Measurements from ENCODE around the gene CDH4. TPM values are rescaled to one million over a fixed set of nuclear protein-coding genes. Genes with fewer than 3 reads are reported as not detected.

Gene CDH4
- total and polyA plus RNA-seq, 2 of the 13 experiments (the other 11 are each of a cell fraction or from before 2014, with no cell fraction given): not detected

DNA sequence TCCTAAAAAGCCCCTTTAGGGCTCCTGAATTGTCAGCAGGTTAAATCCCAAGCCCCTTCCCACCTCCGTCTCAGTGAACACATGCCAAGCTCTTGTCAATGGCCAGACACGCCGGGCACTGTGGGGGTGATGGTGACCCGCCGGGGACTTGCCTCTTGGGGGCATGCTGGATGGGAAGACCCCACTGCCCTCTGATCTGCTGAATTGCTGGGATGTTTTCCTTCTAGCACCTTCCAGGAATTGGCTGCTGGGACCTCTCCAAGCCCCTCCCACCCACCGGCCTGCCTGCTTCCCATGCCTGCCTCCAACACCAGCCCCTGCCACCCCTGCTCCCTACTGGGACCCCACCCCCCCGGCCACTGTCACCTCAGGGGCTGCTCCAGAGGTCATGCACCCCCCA, 345.9 kb downstream of the CDH4 start:
- Histone ChIP-seq H2AFZ (ENCODE audit: low read length) (no peak overlapping the region), H3K4me1 (ENCODE audit: insufficient read depth, low read length) (no peaks in the 10 kb centered on the region), H4K20me1 (ENCODE audit: insufficient read depth, low read length) (peaks cover 3% of the 10 kb centered on the region; the same call in 1 of the 2 replicates), H3K27me3 (ENCODE audit: control insufficient read depth in 1 of 2, insufficient read depth in 2 of 2, low read length in 2 of 2) (peaks cover under 1 to 32% of the 10 kb centered on the region in 2 experiments; a peak in 4 of 5 replicates), H3K27ac (ENCODE audit: extremely low read length, insufficient read depth, low read length) (no peak overlapping the region), H3K4me2 (ENCODE audit: low read depth, low read length) (no peak overlapping the region), H3K9ac (ENCODE audit: insufficient read depth, low read depth, low read length) (no peak overlapping the region), H3K9me3 (ENCODE audit: low read length) (peaks cover 8% of the 10 kb centered on the region; the same call in 1 of the 2 replicates), H3K79me2 (ENCODE audit: insufficient read depth, low read length) (no peaks in the 10 kb centered on the region), H3K4me3 (replicated peaks in 1 of 3; ENCODE audit: insufficient read depth in 1 of 3, low read depth in 2 of 3, low read length in 3 of 3) (no peak overlapping the region), H3K36me3 (replicated peaks in 1 of 2; ENCODE audit: control insufficient read depth in 1 of 2, insufficient read depth in 2 of 2, low read length in 2 of 2) (no peaks in the 10 kb centered on the region)
- intact Hi-C loops (cut with micrococcal nuclease; ENCODE audit: unreplicated experiment) (no loop called here), in situ Hi-C loops (cut with HindIII; ENCODE audit: extremely low pct_ligation_motif_present, low pct_unique_long_range_greater_than_20kb) (no loop called here)
- TF ChIP-seq BCL6 (CRISPR knock-in tag; IDR thresholded peaks at IDR 0.05) (no peak), HNF4G (IDR thresholded peaks at IDR 0.05; ENCODE audit: borderline replicate concordance, low read depth, low read length) (no peak), HNF4G (CRISPR knock-in tag; IDR thresholded peaks at IDR 0.05; ENCODE audit: borderline replicate concordance, low read depth) (no peak), GABPA (IDR thresholded peaks at IDR 0.05; ENCODE audit: low read depth, low read length) (no peak), GABPA (CRISPR knock-in tag; IDR thresholded peaks at IDR 0.05; ENCODE audit: low read depth) (no peak), ZBTB7B (CRISPR knock-in tag; IDR thresholded peaks at IDR 0.05) (no peak), TARDBP (CRISPR knock-in tag; IDR thresholded peaks at IDR 0.05) (no peak), ZNF589 (CRISPR knock-in tag; conservative IDR thresholded peaks at IDR 0.05) (no peak), DMAP1 (CRISPR knock-in tag; IDR thresholded peaks at IDR 0.05) (no peak), ZNF510 (CRISPR knock-in tag; IDR thresholded peaks at IDR 0.05; ENCODE audit: low read depth) (no peak), NCOR1 (IDR thresholded peaks at IDR 0.05; ENCODE audit: borderline replicate concordance, low read length) (no peak), ZNF678 (CRISPR knock-in tag; IDR thresholded peaks at IDR 0.05) (no peak), ARNT2 (CRISPR knock-in tag; IDR thresholded peaks at IDR 0.05; ENCODE audit: low read depth) (no peak), ZNF501 (CRISPR knock-in tag; IDR thresholded peaks at IDR 0.05) (no peak), NBN (conservative IDR thresholded peaks at IDR 0.05) (no peak), ZNF780A (CRISPR knock-in tag; IDR thresholded peaks at IDR 0.05) (no peak)
- TF ChIP-seq, protein P1, sequence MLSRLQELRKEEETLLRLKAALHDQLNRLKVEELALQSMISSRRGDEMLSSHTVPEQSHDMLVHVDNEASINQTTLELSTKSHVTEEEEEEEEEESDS (CRISPR knock-in tag; IDR thresholded peaks at IDR 0.05; ENCODE audit: borderline replicate concordance): no peak
- TF ChIP-seq, protein P2, sequence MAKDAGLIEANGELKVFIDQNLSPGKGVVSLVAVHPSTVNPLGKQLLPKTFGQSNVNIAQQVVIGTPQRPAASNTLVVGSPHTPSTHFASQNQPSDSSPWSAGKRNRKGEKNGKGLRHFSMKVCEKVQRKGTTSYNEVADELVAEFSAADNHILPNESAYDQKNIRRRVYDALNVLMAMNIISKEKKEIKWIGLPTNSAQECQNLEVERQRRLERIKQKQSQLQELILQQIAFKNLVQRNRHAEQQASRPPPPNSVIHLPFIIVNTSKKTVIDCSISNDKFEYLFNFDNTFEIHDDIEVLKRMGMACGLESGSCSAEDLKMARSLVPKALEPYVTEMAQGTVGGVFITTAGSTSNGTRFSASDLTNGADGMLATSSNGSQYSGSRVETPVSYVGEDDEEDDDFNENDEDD (CRISPR knock-in tag; IDR thresholded peaks at IDR 0.05; ENCODE audit: borderline replicate concordance): no peak
- TF ChIP-seq, protein P3, sequence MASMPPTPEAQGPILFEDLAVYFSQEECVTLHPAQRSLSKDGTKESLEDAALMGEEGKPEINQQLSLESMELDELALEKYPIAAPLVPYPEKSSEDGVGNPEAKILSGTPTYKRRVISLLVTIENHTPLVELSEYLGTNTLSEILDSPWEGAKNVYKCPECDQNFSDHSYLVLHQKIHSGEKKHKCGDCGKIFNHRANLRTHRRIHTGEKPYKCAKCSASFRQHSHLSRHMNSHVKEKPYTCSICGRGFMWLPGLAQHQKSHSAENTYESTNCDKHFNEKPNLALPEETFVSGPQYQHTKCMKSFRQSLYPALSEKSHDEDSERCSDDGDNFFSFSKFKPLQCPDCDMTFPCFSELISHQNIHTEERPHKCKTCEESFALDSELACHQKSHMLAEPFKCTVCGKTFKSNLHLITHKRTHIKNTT (CRISPR knock-in tag; IDR thresholded peaks at IDR 0.05): no peak
- TF ChIP-seq, protein P4, sequence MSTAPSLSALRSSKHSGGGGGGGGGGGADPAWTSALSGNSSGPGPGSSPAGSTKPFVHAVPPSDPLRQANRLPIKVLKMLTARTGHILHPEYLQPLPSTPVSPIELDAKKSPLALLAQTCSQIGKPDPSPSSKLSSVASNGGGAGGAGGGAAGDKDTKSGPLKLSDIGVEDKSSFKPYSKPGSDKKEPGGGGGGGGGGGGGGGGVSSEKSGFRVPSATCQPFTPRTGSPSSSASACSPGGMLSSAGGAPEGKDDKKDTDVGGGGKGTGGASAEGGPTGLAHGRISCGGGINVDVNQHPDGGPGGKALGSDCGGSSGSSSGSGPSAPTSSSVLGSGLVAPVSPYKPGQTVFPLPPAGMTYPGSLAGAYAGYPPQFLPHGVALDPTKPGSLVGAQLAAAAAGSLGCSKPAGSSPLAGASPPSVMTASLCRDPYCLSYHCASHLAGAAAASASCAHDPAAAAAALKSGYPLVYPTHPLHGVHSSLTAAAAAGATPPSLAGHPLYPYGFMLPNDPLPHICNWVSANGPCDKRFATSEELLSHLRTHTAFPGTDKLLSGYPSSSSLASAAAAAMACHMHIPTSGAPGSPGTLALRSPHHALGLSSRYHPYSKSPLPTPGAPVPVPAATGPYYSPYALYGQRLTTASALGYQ (CRISPR knock-in tag; IDR thresholded peaks at IDR 0.05): no peak
- ATAC-seq (no peak), DNase-seq (ENCODE audit: low spot score) (no peak), FAIRE-seq (no peak)
- CTCF ChIA-PET (ENCODE audit: low intra/inter-chr PET ratio, low total read pairs): no interaction called here
- BruUV-seq (replicated peaks): no TSS peak
- POLR2A ChIA-PET: no interaction called here
- 22% methylated on average over 7 of the region's 7 CpGs for WGBS (ENCODE audit: low lambda C conversion rate)

Data from HepG2 (cell line).